Measurements from ENCODE around the gene FBXW11.
"Not testable (repeated sequence)": the region's sequence is repeated elsewhere in the genome, so short reads cannot be mapped to it uniquely, and the experiment has no call there.

FBXW11 gene
- total RNA-seq = 51.3 to 129 (median 85.7) reads per million in 3 experiments

GRCh38 chr5:172006321-172007174 lies at the start of gene FBXW11:
FBXW11 (minus strand) TSS chr5:172006638; CDS start chr5:172006502, 136 bp downstream.
- DNase-seq = peak; percentile 93

- no peak for DNase-seq
Measured at GRCh38 chr5:172055996-172056395, 49.6 kb upstream of the FBXW11 start.

GRCh38 chr5:172055421-172055820 lies 49.0 kb upstream of the FBXW11 start:
- no peak for DNase-seq

- DNase-seq = no peak
Measured at GRCh38 chr5:172054611-172055153, 48.2 kb upstream of the FBXW11 start.

- DNase-seq = no peak
Measured at GRCh38 chr5:172052450-172053236, 46.2 kb upstream of the FBXW11 start.

GRCh38 chr5:172051643-172052339 lies 45.4 kb upstream of the FBXW11 start:
- no peak for DNase-seq

GRCh38 chr5:172050080-172050479 lies 43.6 kb upstream of the FBXW11 start:
- no peak for DNase-seq

- no peak for DNase-seq
Measured at GRCh38 chr5:172049226-172049796, 42.9 kb upstream of the FBXW11 start.

GRCh38 chr5:172048539-172049101 lies 42.2 kb upstream of the FBXW11 start:
- no peak for DNase-seq

- DNase-seq = no peak
Measured at GRCh38 chr5:172048170-172048422, 41.7 kb upstream of the FBXW11 start.

- DNase-seq = no peak
Measured at GRCh38 chr5:172046593-172046992, 40.2 kb upstream of the FBXW11 start.

- no peak for DNase-seq
Measured at GRCh38 chr5:172045315-172045632, 38.8 kb upstream of the FBXW11 start.

GRCh38 chr5:172044631-172045314 lies 38.3 kb upstream of the FBXW11 start:
- DNase-seq = no peak

GRCh38 chr5:172043865-172044264 lies 37.4 kb upstream of the FBXW11 start:
- DNase-seq = no peak

GRCh38 chr5:172042183-172042582 lies 35.7 kb upstream of the FBXW11 start:
- DNase-seq = no peak

GRCh38 chr5:172038167-172038566 lies 31.7 kb upstream of the FBXW11 start:
- DNase-seq = no peak

- no peak for DNase-seq
Measured at GRCh38 chr5:172035049-172035448, 28.6 kb upstream of the FBXW11 start.

- no peak for DNase-seq
Measured at GRCh38 chr5:172031894-172032461, 25.5 kb upstream of the FBXW11 start.

- DNase-seq = no peak
Measured at GRCh38 chr5:172029876-172030275, 23.4 kb upstream of the FBXW11 start.

- no peak for DNase-seq
Measured at GRCh38 chr5:172028167-172028566, 21.7 kb upstream of the FBXW11 start.

- DNase-seq = not testable (repeated sequence)
Measured at GRCh38 chr5:172020110-172020786, 13.8 kb upstream of the FBXW11 start.

Measured in central memory CD4-positive, alpha-beta T cell (primary cell).